H9 (cell line): ENCODE measurements around the gene SPIRE2. TPM values are rescaled to one million over a fixed set of nuclear protein-coding genes. Genes with fewer than 3 reads are reported as not detected.
A peak's percentile ranks its signal among the peaks of the same experiment; 100 is the strongest.

Experiments
- DNase-seq: peaks from one replicate; pipeline ENCODE4 v3.0.0-alpha.2; 2017
- H2AFZ ChIP-seq: one replicate; pipeline ENCODE4 v1.6.1; 2013; ENCODE audit warnings: mild to moderate bottlenecking, low read length, control low read depth, moderate library complexity
- H2AK5ac ChIP-seq: 2 replicates; pipeline ENCODE4 v1.6.1; 2013; ENCODE audit warnings: low read length, control low read depth, mixed read lengths; ENCODE audit not compliant: insufficient read length
- H2BK120ac ChIP-seq: one replicate; pipeline ENCODE4 v1.6.1; 2013; ENCODE audit warnings: low read depth, mild to moderate bottlenecking, low read length, control low read depth, inconsistent platforms; ENCODE audit not compliant: poor library complexity, severe bottlenecking
- H2BK12ac ChIP-seq: 2 replicates; pipeline ENCODE4 v1.6.1; 2013; ENCODE audit warnings: low read length, control low read depth, mixed read lengths, low read depth; ENCODE audit not compliant: insufficient read length
- H2BK15ac ChIP-seq: 2 replicates; pipeline ENCODE4 v1.6.1; 2013; ENCODE audit warnings: low read depth, low read length, control low read depth
- H2BK20ac ChIP-seq: one replicate; pipeline ENCODE4 v1.6.1; 2013; ENCODE audit warnings: low read depth, mild to moderate bottlenecking, low read length, control low read depth, inconsistent platforms; ENCODE audit not compliant: poor library complexity, severe bottlenecking
- H2BK5ac ChIP-seq: 2 replicates; pipeline ENCODE4 v1.6.1; 2013; ENCODE audit warnings: low read length, control low read depth, mixed read lengths; ENCODE audit not compliant: insufficient read length
- H3K14ac ChIP-seq: 2 replicates; pipeline ENCODE4 v1.6.1; 2013; ENCODE audit warnings: low read length, control low read depth; ENCODE audit not compliant: insufficient read depth
- H3K18ac ChIP-seq: 2 replicates; pipeline ENCODE4 v1.6.1; 2013; ENCODE audit warnings: low read depth, mild to moderate bottlenecking, mixed read lengths, low read length, control low read depth; ENCODE audit not compliant: insufficient read length
- H3K23ac ChIP-seq: 2 replicates; pipeline ENCODE4 v1.6.1; 2013; ENCODE audit warnings: low read length, control low read depth, mixed read lengths, low read depth; ENCODE audit not compliant: insufficient read length
- H3K23me2 ChIP-seq: 2 replicates; pipeline ENCODE4 v1.6.1; 2013; ENCODE audit warnings: low read depth, mild to moderate bottlenecking, mixed read lengths, low read length, control low read depth; ENCODE audit not compliant: insufficient read length, poor library complexity, severe bottlenecking
- H3K27ac ChIP-seq: 2 replicates; pipeline ENCODE4 v1.5.1; 2013; ENCODE audit warnings: low read length, control low read depth, mixed read lengths, low read depth; ENCODE audit not compliant: insufficient read length
- H3K27me3 ChIP-seq: 2 replicates; pipeline ENCODE4 v1.6.1; 2013; ENCODE audit warnings: low read length, control low read depth, inconsistent platforms; ENCODE audit not compliant: insufficient read depth
- H3K4ac ChIP-seq: 2 replicates; pipeline ENCODE4 v1.6.1; 2013; ENCODE audit warnings: low read depth, mild to moderate bottlenecking, control low read depth, inconsistent platforms, low read length, moderate library complexity
- H3K4me1 ChIP-seq: 2 replicates; pipeline ENCODE4 v1.6.1; 2013; ENCODE audit warnings: low read length, control low read depth, inconsistent platforms; ENCODE audit not compliant: insufficient read depth
- H3K4me2 ChIP-seq: 2 replicates; pipeline ENCODE4 v1.6.1; 2013; ENCODE audit warnings: low read length, control low read depth, mixed read lengths; ENCODE audit not compliant: insufficient read length, insufficient read depth
- H3K56ac ChIP-seq: 2 replicates; pipeline ENCODE4 v1.6.1; 2013; ENCODE audit warnings: low read depth, mild to moderate bottlenecking, mixed read lengths, low read length, control low read depth; ENCODE audit not compliant: insufficient read length
- H3K79me1 ChIP-seq: 2 replicates; pipeline ENCODE4 v1.6.1; 2013; ENCODE audit warnings: low read depth, mild to moderate bottlenecking, moderate library complexity, low read length, control low read depth, inconsistent platforms; ENCODE audit not compliant: insufficient read depth, poor library complexity, severe bottlenecking
- H3K79me2 ChIP-seq: 2 replicates; pipeline ENCODE4 v1.6.1; 2013; ENCODE audit warnings: low read length, control low read depth, inconsistent platforms; ENCODE audit not compliant: insufficient read depth
- H3K9ac ChIP-seq: 2 replicates; pipeline ENCODE4 v1.6.1; 2013; ENCODE audit warnings: low read length, control low read depth, mixed read lengths; ENCODE audit not compliant: insufficient read length; ENCODE audit errors: extremely low read depth
- H3K9me3 ChIP-seq: one replicate; pipeline ENCODE4 v1.6.1; 2013; ENCODE audit warnings: low read depth, low read length, inconsistent platforms; ENCODE audit not compliant: control insufficient read depth
- H3T11ph ChIP-seq: one replicate; pipeline ENCODE4 v1.6.1; 2013; ENCODE audit warnings: mild to moderate bottlenecking, low read length, control low read depth, inconsistent platforms
- H4K20me1 ChIP-seq: one replicate; pipeline ENCODE4 v1.6.1; 2013; ENCODE audit not compliant: control insufficient read depth, insufficient read length, insufficient read depth
- H4K5ac ChIP-seq: 2 replicates; pipeline ENCODE4 v1.6.1; 2013; ENCODE audit warnings: low read depth, mild to moderate bottlenecking, mixed read lengths, low read length, control low read depth; ENCODE audit not compliant: insufficient read length
- H4K8ac ChIP-seq: replicated peaks from 2 replicates; pipeline ENCODE4 v1.6.1; 2013; ENCODE audit warnings: low read length, control low read depth, mixed read lengths, low read depth; ENCODE audit not compliant: insufficient read length
- H4K91ac ChIP-seq: 2 replicates; pipeline ENCODE4 v1.6.1; 2013; ENCODE audit warnings: low read depth, mild to moderate bottlenecking, moderate library complexity, mixed read lengths, low read length, control low read depth; ENCODE audit not compliant: insufficient read length
- H3K27ac Mint-ChIP-seq, 3 experiments: 2 replicates in 2 of 3; 3 replicates in 1 of 3; pipeline ENCODE4 v1.8.0; 2020 to 2021; ENCODE audit warnings: mixed read lengths in 3 of 3, mild to moderate bottlenecking in 1 of 3, moderate library complexity in 1 of 3
- H3K27me3 Mint-ChIP-seq: 2 replicates; pipeline ENCODE4 v1.8.0; 2021; ENCODE audit warnings: low read depth, mild to moderate bottlenecking, moderate library complexity, mixed read lengths
- H3K36me3 Mint-ChIP-seq, 3 experiments: 2 replicates in 2 of 3; 3 replicates in 1 of 3; pipeline ENCODE4 v1.8.0; 2020 to 2021; ENCODE audit warnings: low read depth in 3 of 3, mixed read lengths in 3 of 3; ENCODE audit not compliant: insufficient read depth in 1 of 3
- H3K4me1 Mint-ChIP-seq, 2 experiments: 2 replicates each; pipeline ENCODE4 v1.8.0; 2020; ENCODE audit warnings: mixed read lengths in 2 of 2
- H3K4me3 Mint-ChIP-seq, 2 experiments: 2 replicates in 1 of 2; 3 replicates in 1 of 2; pipeline ENCODE4 v1.8.0; 2020 to 2021; ENCODE audit warnings: mild to moderate bottlenecking in 2 of 2, mixed read lengths in 2 of 2, moderate library complexity in 1 of 2
- H3K9me3 Mint-ChIP-seq, 2 experiments: 2 replicates in 1 of 2; 3 replicates in 1 of 2; pipeline ENCODE4 v1.8.0; 2020; ENCODE audit warnings: mild to moderate bottlenecking in 2 of 2, mixed read lengths in 2 of 2, moderate library complexity in 1 of 2
- CTCF ChIP-seq: fragments of 200-600 bp; sonication (generic); conservative IDR thresholded peaks from 3 replicates; pipeline ENCODE4 v1.8.0; 2021; ENCODE audit warnings: antibody characterized with exemption, mild to moderate bottlenecking
- WGBS: extraction: QIAGEN DNeasy Blood & Tissue Kit; methylation state at CpG from one replicate; pipeline ENCODE4 v1.1.7; 2013; ENCODE audit warnings: missing lambda C conversion rate, low lambda C conversion rate, mixed read lengths; ENCODE audit not compliant: insufficient read length; ENCODE audit errors: extremely low coverage; 5-methylcytosine and 5-hydroxymethylcytosine counted together
- total RNA-seq: library from RNA; stranded (reverse); gene quantifications from 2 replicates; pipeline ENCODE4 v1.2.1, GENCODE V29; 2021

The SPIRE2 gene
- total RNA-seq, 1 experiment from 2014 or later: 6.9 TPM

- H3K9me3 Mint-ChIP-seq: no peaks in the 10 kb centered on the region
- H2BK5ac ChIP-seq: no peak overlapping the region
- H3K56ac ChIP-seq: no peak overlapping the region
- no peaks in the 10 kb centered on the region for H3K79me1 ChIP-seq
- no peak overlapping the region for H3K14ac ChIP-seq
- no peak overlapping the region for H3K23ac ChIP-seq
- no peaks in the 10 kb centered on the region for H4K20me1 ChIP-seq
- no peak overlapping the region for H4K5ac ChIP-seq
- no peak overlapping the region for H2BK15ac ChIP-seq
- H4K91ac ChIP-seq: no peak overlapping the region
- no peak overlapping the region for H2BK120ac ChIP-seq
- no peaks in the 10 kb centered on the region for H3K23me2 ChIP-seq
- no peak overlapping the region for H3K4me2 ChIP-seq
- H3K18ac ChIP-seq: no peak overlapping the region
- H3K4me1 ChIP-seq: no peaks in the 10 kb centered on the region
- H3K27me3 ChIP-seq: no peaks in the 10 kb centered on the region
- no peak overlapping the region for H2AK5ac ChIP-seq
- no peak overlapping the region for H2AFZ ChIP-seq
- H3K27me3 Mint-ChIP-seq: peaks cover 2% of the 10 kb centered on the region; the same call in 1 of the 2 replicates
- no peaks in the 10 kb centered on the region for H3K79me2 ChIP-seq
- no CpG with 5 or more reads among the region's 16 CpGs for WGBS
- H3K9me3 ChIP-seq: no peaks in the 10 kb centered on the region
- no peak overlapping the region for H4K8ac ChIP-seq
- no peak for TF ChIP-seq CTCF
- H2BK20ac ChIP-seq: no peak overlapping the region
- no peak overlapping the region for H3K4ac ChIP-seq
- no peak overlapping the region for H3T11ph ChIP-seq
- H3K9ac ChIP-seq: no peak overlapping the region
- peaks cover 41 to 83% (median 79%) of the 10 kb centered on the region in 3 experiments; a peak in 6 of 7 replicates for H3K36me3 Mint-ChIP-seq
- H2BK12ac ChIP-seq: no peak overlapping the region
- no peak overlapping the region for H3K27ac ChIP-seq
- DNase-seq: no peak
- H3K4me1 Mint-ChIP-seq: no peaks in the 10 kb centered on the region
- H3K27ac Mint-ChIP-seq: peak overlapping the region in 1 of 3 experiments; percentile 79; a peak in 1 of 7 replicates
- H3K4me3 Mint-ChIP-seq: no peak overlapping the region
Observed at GRCh38 chr16:89791278-89791995, 36.8 kb upstream of the SPIRE2 start.
